Stimulated activated CD8-positive, alpha-beta memory T cell treated with anti-CD3 and anti-CD28 coated beads, Interleukin-7, amount 100 ng/mL, for 48 hours (primary cell): ENCODE measurements around the gene PASD1.

Experiments used
- DNase-seq, 2 donors: peaks; one replicate each; pipeline ENCODE4 v3.0.0-alpha.2; 2020; ENCODE audit warnings: low read depth in 1 of 2; ENCODE audit errors: extremely low read depth in 1 of 2

The PASD1 gene

GRCh38 chrX:151701071-151701470, 137.6 kb downstream of the PASD1 start:
- no peak for DNase-seq

- no peak for DNase-seq
These were observed 138.1 kb downstream of the PASD1 start for GRCh38 chrX:151701531-151701930.

- no peak for DNase-seq
These were observed 138.7 kb downstream of the PASD1 start for GRCh38 chrX:151702026-151702714.

GRCh38 chrX:151702741-151703340, 139.4 kb downstream of the PASD1 start:
- DNase-seq = no peak

- DNase-seq = no peak
These were observed 140.0 kb downstream of the PASD1 start for GRCh38 chrX:151703487-151703886.

- no peak for DNase-seq
These were observed 140.7 kb downstream of the PASD1 start for GRCh38 chrX:151704041-151704663.

- DNase-seq = no peak
These were observed 145.3 kb downstream of the PASD1 start for GRCh38 chrX:151708821-151709220.

- no peak for DNase-seq
These were observed 147.0 kb downstream of the PASD1 start for GRCh38 chrX:151710457-151710856.

GRCh38 chrX:151711154-151711553, 147.7 kb downstream of the PASD1 start:
- DNase-seq = no peak

- DNase-seq = no peak
These were observed 148.3 kb downstream of the PASD1 start for GRCh38 chrX:151711787-151712186.

- no peak for DNase-seq
These were observed 148.8 kb downstream of the PASD1 start for GRCh38 chrX:151712253-151712652.

- no peak for DNase-seq
These were observed 150.4 kb downstream of the PASD1 start for GRCh38 chrX:151713849-151714248.

GRCh38 chrX:151714362-151714761, 150.9 kb downstream of the PASD1 start:
- no peak for DNase-seq

- no peak for DNase-seq
These were observed 152.3 kb downstream of the PASD1 start, which contains the start of gene FATE1 for GRCh38 chrX:151715752-151716151. FATE1 (plus strand) TSS chrX:151716035; CDS start chrX:151716120, 85 bp downstream.

GRCh38 chrX:151722241-151722846, 158.9 kb downstream of the PASD1 start:
- DNase-seq = no peak

- DNase-seq = no peak
These were observed 159.8 kb downstream of the PASD1 start for GRCh38 chrX:151723156-151723760.

GRCh38 chrX:151724563-151725337, 161.3 kb downstream of the PASD1 start:
- DNase-seq = no peak

GRCh38 chrX:151725338-151725614, 161.8 kb downstream of the PASD1 start:
- DNase-seq = no peak
